Heart right ventricle (tissue), 16 donors: ENCODE data around the gene DUSP7. TPM values are rescaled to one million over a fixed set of nuclear protein-coding genes. Genes with fewer than 3 reads are reported as not detected.
"Not testable (repeated sequence)": the region's sequence is repeated elsewhere in the genome, so short reads cannot be mapped to it uniquely, and the experiment has no call there.

Experiments used
- ATAC-seq, 8 donors: fragments of 200-7000 bp; cut with Tn5 transposase; one replicate each; pipeline ENCODE4 v1.9.1; 2020; ENCODE audit warnings: mild to moderate bottlenecking in 8 of 8, moderate library complexity in 8 of 8, moderate number of reproducible peaks in 1 of 8
- DNase-seq, 2 donors: peaks; one replicate each; pipeline ENCODE4 v3.0.0-alpha.2; 2020
- H3K27ac ChIP-seq, 10 donors: fragments of 200-600 bp; sonication (generic) in 2 of 10; one replicate each; pipeline versions ENCODE4 v1.5.0 to v1.8.0; 2020 to 2022; ENCODE audit warnings: mild to moderate bottlenecking in 3 of 10
- H3K27me3 ChIP-seq, 7 donors: fragments of 200-600 bp; one replicate each; pipeline ENCODE4 v1.8.0; 2021 to 2022; ENCODE audit warnings: mild to moderate bottlenecking in 2 of 7
- H3K36me3 ChIP-seq, 9 donors: fragments of 200-600 bp; sonication (generic) in 1 of 9; one replicate each; pipeline versions ENCODE4 v1.5.0 to v1.8.0; 2020 to 2022; ENCODE audit warnings: mild to moderate bottlenecking in 2 of 9
- H3K4me1 ChIP-seq, 9 donors: fragments of 200-600 bp; sonication (generic) in 1 of 9; one replicate each; pipeline versions ENCODE4 v1.5.0 to v1.8.0; 2020 to 2022; ENCODE audit warnings: mild to moderate bottlenecking in 4 of 9
- H3K4me3 ChIP-seq, 10 donors: fragments of 200-600 bp; sonication (generic) in 2 of 10; one replicate each; pipeline versions ENCODE4 v1.5.0 to v1.8.0; 2020 to 2022; ENCODE audit warnings: mild to moderate bottlenecking in 7 of 10, moderate library complexity in 2 of 10
- H3K9me3 ChIP-seq, 11 donors: fragments of 200-600 bp in 10 of 11; sonication (generic) in 2 of 11; one replicate each; pipeline versions ENCODE4 v1.5.0 to v1.8.0; 2013 to 2022; ENCODE audit warnings: mild to moderate bottlenecking in 2 of 11, control low read depth in 1 of 11, moderate library complexity in 1 of 11
- WGBS, 2 donors: extraction: QIAGEN DNeasy Blood & Tissue Kit; methylation state at CpG; one replicate each; pipeline ENCODE4 v1.1.7; 2013; ENCODE audit warnings: inconsistent platforms in 1 of 2; 5-methylcytosine and 5-hydroxymethylcytosine counted together
- intact Hi-C, 10 donors: fragments of 100-400 bp; cut with DNase I; formaldehyde crosslinking; loops; one replicate each; pipeline versions ENCODE4 v1.11.1 to v1.14.2; 2022
- polyA plus RNA-seq, 2 donors: library from polyadenylated mRNA; stranded (reverse); fragments of 200-250 nt; gene quantifications; one replicate each; pipeline ENCODE4 v1.2.3, GENCODE V29; 2013
- total RNA-seq, 10 donors: library from RNA; stranded (reverse); fragmentation: NEBNext Ultra II Directional in 3 of 10; extraction: Animal tissue kit (Norgen Biotek cat#: 25700) in 3 of 10; gene quantifications; one replicate each; pipeline versions ENCODE4 v1.2.1 to v1.2.4, GENCODE V29; 2021 to 2023
- TF ChIP-seq, protein P1 (sequence below), 9 donors: fragments of 200-600 bp; sonication (generic) in 2 of 9; IDR thresholded peaks; one replicate each; pipeline versions ENCODE4 v1.5.0 to v1.8.0; 2021 to 2022; ENCODE audit warnings: antibody characterized with exemption in 9 of 9, mild to moderate bottlenecking in 5 of 9, moderate library complexity in 1 of 9
- donor health status: Arrhythmogenic right ventricular cardiomyopathy.
- donor health status: ischemic (EF 13 %, LVEDD 7.1; RV severe dilation, severe dysfunction).
- donor health status: healthy with polysubstance abuse.
- donor health status: DM: no; HTN: yes; CAD: no.
- donor health status: DM: no; HTN: no; CAD: no.
- donor health status: ischemic (EF 25% LVEDD 6.9; RV normal size, moderate dysfunction).
- donor health status: ischemic (EF 25% LVEDD 5.7; RV mildly dilated, moderate dysfunction).
- donor health status: healthy.
- donor health status: DM: yes; HTN: yes; CAD: no.
- donor health status: Ischemic cardiomyopathy.
- donor health status: ischemic (EF 35%, LVEDD 5.7; RV mildly dilated, moderate dysfunction).
- donor health status: nonischemic (EF 11% LVEDD 7.7; RV severe dilation, severe dysfunction).
- donor health status: DM: yes; HTN: yes; CAD: no.
- donor health status: PGD.
- donor health status: ischemic (EF 29% LVEDD 5.4; RV normal size, mild dysfunction).
- donor health status: nonischemic (EF 23%, LVEDD 6.1; RV moderate dilation, normal function).

Gene DUSP7
- total and polyA plus RNA-seq, 12 donors: 10.4 to 29.7 (median 15.8) TPM

DNA sequence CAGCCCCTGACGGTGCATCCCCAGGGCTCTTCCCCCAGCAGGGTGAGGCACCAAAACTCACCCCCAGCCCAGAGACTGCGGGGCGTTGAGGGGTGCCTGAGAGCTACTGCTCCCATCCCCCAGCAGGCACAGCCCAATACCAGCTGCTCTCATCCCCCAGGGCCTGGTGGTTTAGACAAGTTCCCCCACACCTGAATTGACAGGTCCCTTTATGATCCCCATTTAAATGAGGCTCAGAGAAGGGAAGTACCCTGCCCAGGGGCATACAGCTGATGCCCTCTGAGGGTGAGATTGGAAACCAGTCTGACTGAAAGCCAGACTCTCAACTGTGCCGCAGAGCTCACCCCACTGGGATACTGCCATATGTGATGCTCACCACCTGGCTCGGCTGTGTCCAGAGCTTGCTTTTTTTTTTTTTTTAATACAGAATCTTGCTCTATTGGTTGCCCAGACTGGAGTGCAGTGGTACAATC lies 20.1 kb downstream of the DUSP7 start:
- Histone ChIP-seq H3K4me3 (no peak overlapping the region), H3K9me3 (no peaks in the 10 kb centered on the region), H3K4me1 (peaks cover 8 to 42% (median 22%) of the 10 kb centered on the region in 9 donors), H3K36me3 (no peaks in the 10 kb centered on the region), H3K27ac (no peak overlapping the region), H3K27me3 (no peaks in the 10 kb centered on the region)
- intact Hi-C loops: no loop called here
- DNase-seq (no peak), ATAC-seq (no peak)
- 89 to 91% methylated on average over 5 of the region's 5 CpGs for WGBS, 2 donors
- TF ChIP-seq, protein P1, sequence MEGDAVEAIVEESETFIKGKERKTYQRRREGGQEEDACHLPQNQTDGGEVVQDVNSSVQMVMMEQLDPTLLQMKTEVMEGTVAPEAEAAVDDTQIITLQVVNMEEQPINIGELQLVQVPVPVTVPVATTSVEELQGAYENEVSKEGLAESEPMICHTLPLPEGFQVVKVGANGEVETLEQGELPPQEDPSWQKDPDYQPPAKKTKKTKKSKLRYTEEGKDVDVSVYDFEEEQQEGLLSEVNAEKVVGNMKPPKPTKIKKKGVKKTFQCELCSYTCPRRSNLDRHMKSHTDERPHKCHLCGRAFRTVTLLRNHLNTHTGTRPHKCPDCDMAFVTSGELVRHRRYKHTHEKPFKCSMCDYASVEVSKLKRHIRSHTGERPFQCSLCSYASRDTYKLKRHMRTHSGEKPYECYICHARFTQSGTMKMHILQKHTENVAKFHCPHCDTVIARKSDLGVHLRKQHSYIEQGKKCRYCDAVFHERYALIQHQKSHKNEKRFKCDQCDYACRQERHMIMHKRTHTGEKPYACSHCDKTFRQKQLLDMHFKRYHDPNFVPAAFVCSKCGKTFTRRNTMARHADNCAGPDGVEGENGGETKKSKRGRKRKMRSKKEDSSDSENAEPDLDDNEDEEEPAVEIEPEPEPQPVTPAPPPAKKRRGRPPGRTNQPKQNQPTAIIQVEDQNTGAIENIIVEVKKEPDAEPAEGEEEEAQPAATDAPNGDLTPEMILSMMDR (IDR thresholded peaks at IDR 0.05): no peak

DNA sequence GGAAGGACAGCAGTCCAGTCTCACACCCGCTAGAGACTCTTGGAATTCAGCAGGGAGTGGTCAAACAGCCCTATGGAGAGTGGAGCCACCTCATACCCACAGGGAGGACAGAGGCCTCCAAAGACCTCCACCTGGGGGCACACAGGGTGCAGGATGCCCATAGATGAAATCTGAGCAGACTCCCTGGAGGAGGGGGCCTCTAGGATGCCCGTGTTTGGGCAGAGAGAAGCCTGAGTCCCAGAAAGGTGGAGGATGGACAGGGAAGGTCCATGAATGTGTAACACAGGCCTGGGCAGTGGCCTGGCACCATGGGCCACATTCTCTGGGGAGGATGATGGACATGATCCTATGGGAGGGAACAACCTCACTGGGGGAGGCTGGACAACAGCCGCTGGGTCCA lies 21.7 kb downstream of the DUSP7 start:
- intact Hi-C loops: no loop called here
- Histone ChIP-seq H3K27me3 (no peaks in the 10 kb centered on the region), H3K36me3 (no peaks in the 10 kb centered on the region), H3K4me1 (peaks cover 0 to 26% (median 8%) of the 10 kb centered on the region in 9 donors), H3K4me3 (no peak overlapping the region), H3K27ac (no peak overlapping the region), H3K9me3 (no peaks in the 10 kb centered on the region)
- DNase-seq (peak in 1 of 2 donors; percentile 2), ATAC-seq (no peak)
- TF ChIP-seq, protein P1 (IDR thresholded peaks at IDR 0.05): no peak
- WGBS, 2 donors: 90% methylated on average over 3 of the region's 3 CpGs

DNA sequence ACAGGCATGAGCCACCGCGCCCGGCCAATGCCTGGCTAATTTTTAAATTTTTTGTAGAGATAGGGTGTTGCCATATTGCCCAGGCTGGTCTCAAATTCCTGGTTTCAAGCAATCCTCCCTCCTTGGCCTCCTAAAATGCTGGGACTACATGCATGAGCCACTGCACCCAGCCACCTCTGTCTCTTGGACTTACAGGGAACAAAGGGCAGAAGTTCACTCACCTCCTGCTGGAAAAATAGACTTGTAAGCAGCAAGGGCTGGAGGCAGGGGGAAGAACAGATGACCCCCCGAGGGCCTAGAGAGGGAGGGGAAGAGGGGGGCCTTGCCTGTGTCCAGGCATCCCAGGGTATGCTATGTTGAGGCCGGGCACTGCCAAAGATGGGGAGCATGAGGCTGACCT lies 22.2 kb downstream of the DUSP7 start:
- WGBS, 2 donors: 93 to 95% methylated on average over 5 of the region's 5 CpGs
- no peaks in the 10 kb centered on the region for H3K27me3 ChIP-seq
- no peak overlapping the region for H3K4me3 ChIP-seq
- DNase-seq: peak in 1 of 2 donors; percentile 1
- no peaks in the 10 kb centered on the region for H3K9me3 ChIP-seq
- H3K4me1 ChIP-seq: peaks cover 0 to 24% (median 7%) of the 10 kb centered on the region in 9 donors
- no peaks in the 10 kb centered on the region for H3K36me3 ChIP-seq
- no peak overlapping the region for H3K27ac ChIP-seq
- TF ChIP-seq, protein P1 (IDR thresholded peaks at IDR 0.05): no peak
- intact Hi-C loops: no loop called here
- no peak for ATAC-seq

DNA sequence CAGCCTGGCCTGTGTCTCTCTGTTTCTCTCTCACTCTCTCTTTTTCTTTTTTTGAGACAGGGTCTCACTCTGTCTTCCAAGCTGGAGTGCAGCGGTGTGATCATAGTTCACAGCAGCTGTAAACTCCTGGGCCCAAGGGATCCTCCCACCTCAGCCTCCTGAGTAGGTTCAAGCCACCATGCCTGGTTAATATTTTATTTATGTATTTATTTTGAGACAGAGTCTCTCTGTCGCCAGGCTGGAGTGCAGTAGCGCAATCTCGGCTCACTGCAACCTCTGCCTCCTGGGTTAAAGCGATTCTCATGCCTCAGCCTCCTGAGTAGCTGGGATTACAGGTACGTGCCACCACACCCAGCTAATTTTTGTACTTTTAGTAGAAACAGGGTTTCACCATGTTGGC lies 22.6 kb downstream of the DUSP7 start:
- H3K36me3 ChIP-seq, H3K9me3 ChIP-seq, H3K27ac ChIP-seq, intact Hi-C loops, H3K27me3 ChIP-seq, H3K4me3 ChIP-seq, ATAC-seq, DNase-seq: not testable (repeated sequence)
- 96 to 97% methylated on average over 6 of the region's 6 CpGs for WGBS, 2 donors
- peaks cover 0 to 24% (median 10%) of the 10 kb centered on the region in 9 donors for H3K4me1 ChIP-seq

DNA sequence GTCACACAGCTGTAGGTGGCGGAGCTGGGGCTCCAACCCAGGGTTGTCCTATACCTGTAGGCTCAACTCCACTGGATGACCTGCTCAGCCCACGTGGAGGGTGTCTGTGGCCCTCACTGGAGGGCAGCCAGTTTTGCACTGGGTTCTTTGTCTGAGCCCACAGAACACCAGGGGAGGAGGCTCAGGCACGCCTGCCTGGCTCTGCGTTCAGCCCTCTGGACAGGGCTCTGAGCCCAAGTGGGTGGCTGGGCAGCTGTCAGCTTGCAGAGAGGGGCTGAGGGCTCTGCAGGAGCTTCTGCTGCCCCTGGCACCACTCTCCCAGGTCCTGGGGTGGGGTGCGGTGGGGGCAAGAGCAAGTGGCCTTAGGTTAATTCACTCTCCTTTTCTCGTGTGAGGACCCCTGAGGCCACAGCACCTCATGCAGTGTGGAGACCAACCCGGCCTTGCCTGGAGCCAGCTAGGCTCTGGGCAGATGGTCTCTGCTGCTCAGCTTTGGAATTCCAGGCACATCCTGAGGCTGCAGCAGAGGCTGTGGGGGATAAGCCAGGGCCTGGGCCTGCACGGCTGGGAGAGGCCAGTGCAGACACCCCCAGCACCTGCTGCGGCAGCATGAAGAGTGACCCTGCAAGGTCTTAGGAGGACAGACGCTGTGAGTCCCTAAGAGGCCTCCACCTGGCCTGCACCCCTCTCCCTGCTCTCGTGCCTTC lies 23.5 kb downstream of the DUSP7 start:
- Histone ChIP-seq H3K9me3 (no peaks in the 10 kb centered on the region), H3K36me3 (no peaks in the 10 kb centered on the region), H3K27ac (peak overlapping the region in 2 of 10 donors; percentile 12 to 14), H3K4me3 (no peak overlapping the region), H3K4me1 (peaks cover 0 to 30% (median 16%) of the 10 kb centered on the region in 9 donors), H3K27me3 (no peaks in the 10 kb centered on the region)
- TF ChIP-seq, protein P1 (IDR thresholded peaks at IDR 0.05): no peak
- DNase-seq (no peak), ATAC-seq (peak in 2 of 8 donors; percentile 3)
- intact Hi-C loops: no loop called here
- WGBS, 2 donors: 75 to 78% methylated on average over 11 of the region's 11 CpGs
